HUES6 (cell line): ENCODE data around the gene STIMATE.

Source experiments
- H3K27ac ChIP-seq: 2 replicates; pipeline ENCODE4 v1.7.0; 2013; ENCODE audit warnings: low read depth, mild to moderate bottlenecking, low read length, inconsistent platforms
- H3K27me3 ChIP-seq: 2 replicates; pipeline ENCODE4 v1.6.1; 2013; ENCODE audit warnings: low read length; ENCODE audit not compliant: control insufficient read depth, insufficient read depth
- H3K36me3 ChIP-seq: 2 replicates; pipeline ENCODE4 v1.6.1; 2013; ENCODE audit warnings: low read length; ENCODE audit not compliant: control insufficient read depth, insufficient read depth
- H3K4me1 ChIP-seq: 2 replicates; pipeline ENCODE4 v1.6.1; 2013; ENCODE audit warnings: low read length; ENCODE audit not compliant: control insufficient read depth, insufficient read depth
- H3K4me3 ChIP-seq: 2 replicates; pipeline ENCODE4 v1.5.1; 2013; ENCODE audit warnings: low read depth, low read length
- H3K9ac ChIP-seq: one replicate; pipeline ENCODE4 v1.6.1; 2013; ENCODE audit warnings: mild to moderate bottlenecking, low read length
- H3K9me3 ChIP-seq: 2 replicates; pipeline ENCODE4 v1.6.1; 2013; ENCODE audit warnings: low read depth, low read length; ENCODE audit not compliant: control insufficient read depth, insufficient read depth

STIMATE gene

GRCh38 chr3:52819936-52820335 is 77.4 kb downstream of the STIMATE start:
- peaks cover 13% of the 10 kb centered on the region for H3K4me1 ChIP-seq
- no peak overlapping the region for H3K4me3 ChIP-seq
- H3K36me3 ChIP-seq, result no peaks in the 10 kb centered on the region
- H3K27ac ChIP-seq, result no peak overlapping the region
- no peaks in the 10 kb centered on the region for H3K9me3 ChIP-seq
- no peak overlapping the region for H3K9ac ChIP-seq
- H3K27me3 ChIP-seq, result no peaks in the 10 kb centered on the region

DNA sequence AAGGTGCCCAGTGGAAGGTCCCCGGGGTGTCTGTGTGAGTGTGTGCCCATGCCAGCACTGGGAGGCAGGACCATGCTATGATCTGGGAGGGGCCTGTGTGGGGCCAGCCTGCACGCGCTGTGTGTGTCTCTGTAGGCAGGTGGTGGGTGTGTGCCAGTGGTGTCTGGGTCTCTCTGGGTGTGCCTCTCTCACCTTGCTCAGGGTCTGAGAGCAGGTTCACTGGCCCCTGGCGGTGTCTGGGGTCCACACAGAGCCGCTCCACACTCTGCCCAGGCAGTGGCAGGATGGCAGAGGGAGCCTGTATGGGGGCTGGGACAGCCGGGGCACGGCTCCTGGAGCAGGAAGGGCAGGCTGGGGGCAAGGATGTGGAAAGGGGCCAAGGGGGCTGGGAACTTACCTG is 79.5 kb downstream of the STIMATE start:
- H3K27ac ChIP-seq, result no peak overlapping the region
- no peak overlapping the region for H3K4me3 ChIP-seq
- H3K36me3 ChIP-seq, result no peaks in the 10 kb centered on the region
- no peaks in the 10 kb centered on the region for H3K27me3 ChIP-seq
- H3K9me3 ChIP-seq, result no peaks in the 10 kb centered on the region
- H3K4me1 ChIP-seq, result peaks cover 13% of the 10 kb centered on the region
- no peak overlapping the region for H3K9ac ChIP-seq

GRCh38 chr3:52817221-52817620 is 80.1 kb downstream of the STIMATE start:
- H3K4me3 ChIP-seq, result no peak overlapping the region
- no peak overlapping the region for H3K9ac ChIP-seq
- peaks cover 13% of the 10 kb centered on the region for H3K4me1 ChIP-seq
- H3K36me3 ChIP-seq, result no peaks in the 10 kb centered on the region
- H3K27ac ChIP-seq, result no peak overlapping the region
- H3K9me3 ChIP-seq, result no peaks in the 10 kb centered on the region
- H3K27me3 ChIP-seq, result no peaks in the 10 kb centered on the region

DNA sequence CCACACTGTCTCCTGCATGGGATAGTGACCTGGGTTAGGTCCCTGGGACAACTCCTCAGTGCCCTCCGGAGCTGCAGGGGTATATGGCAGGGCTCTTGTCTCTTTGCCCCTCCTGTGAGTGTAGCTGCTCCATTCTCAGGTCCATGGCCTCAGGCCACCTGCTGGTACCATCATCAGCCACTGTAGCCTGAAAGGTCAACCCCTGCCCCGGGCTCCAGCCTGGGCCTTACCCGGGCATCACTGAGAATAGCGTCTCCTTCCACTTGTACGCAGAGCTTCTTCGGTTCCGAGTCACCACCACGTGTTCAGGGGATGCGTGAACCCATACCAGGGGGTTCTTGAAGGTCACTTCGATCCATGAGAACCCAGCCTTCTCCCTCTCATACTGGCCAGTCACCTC is 80.7 kb downstream of the STIMATE start:
- Histone ChIP-seq H3K9me3 (no peaks in the 10 kb centered on the region), H3K27me3 (no peaks in the 10 kb centered on the region), H3K27ac (no peak overlapping the region), H3K4me1 (peaks cover 13% of the 10 kb centered on the region), H3K9ac (no peak overlapping the region), H3K36me3 (no peaks in the 10 kb centered on the region), H3K4me3 (no peak overlapping the region)

DNA sequence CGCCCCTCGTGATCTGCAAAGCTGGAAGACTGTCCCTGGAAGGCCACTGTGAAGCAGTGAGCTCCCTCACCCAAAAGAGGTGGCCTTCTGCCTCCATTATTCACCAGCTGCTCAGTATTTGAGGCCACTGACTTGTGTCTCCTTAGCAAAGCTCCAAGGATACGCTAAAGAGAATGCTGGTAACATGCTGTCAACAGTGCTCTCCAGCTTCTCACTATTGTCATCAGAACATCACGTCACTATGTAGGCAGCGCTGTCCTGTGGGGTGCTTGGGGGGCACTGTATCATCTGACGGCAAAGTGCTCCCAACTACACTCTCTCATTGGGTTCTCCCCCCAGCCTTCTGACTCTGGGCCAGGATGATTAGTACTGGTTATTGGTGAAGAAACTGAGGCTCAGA is 81.1 kb downstream of the STIMATE start:
- Histone ChIP-seq H3K4me1 (peaks cover 13% of the 10 kb centered on the region), H3K9me3 (no peaks in the 10 kb centered on the region), H3K9ac (no peak overlapping the region), H3K36me3 (no peaks in the 10 kb centered on the region), H3K27ac (no peak overlapping the region), H3K4me3 (no peak overlapping the region), H3K27me3 (no peaks in the 10 kb centered on the region)

- Histone ChIP-seq H3K36me3 (no peaks in the 10 kb centered on the region), H3K27ac (no peak overlapping the region), H3K4me3 (no peak overlapping the region), H3K27me3 (no peaks in the 10 kb centered on the region), H3K9me3 (no peaks in the 10 kb centered on the region), H3K9ac (no peak overlapping the region), H3K4me1 (no peaks in the 10 kb centered on the region)
These were observed 83.5 kb downstream of the STIMATE start for GRCh38 chr3:52813810-52814209.

GRCh38 chr3:52811452-52812011 is 85.8 kb downstream of the STIMATE start:
- Histone ChIP-seq H3K9me3 (no peaks in the 10 kb centered on the region), H3K4me1 (no peaks in the 10 kb centered on the region), H3K9ac (no peak overlapping the region), H3K36me3 (no peaks in the 10 kb centered on the region), H3K27me3 (no peaks in the 10 kb centered on the region), H3K27ac (no peak overlapping the region), H3K4me3 (no peak overlapping the region)

DNA sequence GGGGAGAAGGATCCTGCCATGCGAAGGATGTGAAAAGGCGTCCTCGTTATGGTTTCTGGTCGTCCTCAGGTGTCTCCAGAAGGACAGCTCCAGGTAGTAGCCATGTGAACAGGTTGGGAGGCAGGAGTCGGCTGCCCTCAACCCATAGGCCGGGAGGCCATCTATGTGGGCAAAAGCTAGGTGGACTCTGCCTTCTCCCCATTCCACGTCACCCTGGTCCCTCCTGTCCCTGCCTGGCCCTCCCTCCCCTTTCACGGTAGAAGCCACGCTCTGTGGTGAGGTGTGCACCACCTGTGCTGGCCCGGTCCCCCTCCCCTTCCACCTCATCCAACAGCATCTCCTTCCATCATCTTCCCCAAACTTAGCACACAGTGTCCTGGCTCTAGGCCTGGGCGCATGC is 86.4 kb downstream of the STIMATE start:
- H3K27ac ChIP-seq, result no peak overlapping the region
- no peak overlapping the region for H3K4me3 ChIP-seq
- no peaks in the 10 kb centered on the region for H3K27me3 ChIP-seq
- no peak overlapping the region for H3K9ac ChIP-seq
- H3K4me1 ChIP-seq, result no peaks in the 10 kb centered on the region
- H3K36me3 ChIP-seq, result no peaks in the 10 kb centered on the region
- no peaks in the 10 kb centered on the region for H3K9me3 ChIP-seq

DNA sequence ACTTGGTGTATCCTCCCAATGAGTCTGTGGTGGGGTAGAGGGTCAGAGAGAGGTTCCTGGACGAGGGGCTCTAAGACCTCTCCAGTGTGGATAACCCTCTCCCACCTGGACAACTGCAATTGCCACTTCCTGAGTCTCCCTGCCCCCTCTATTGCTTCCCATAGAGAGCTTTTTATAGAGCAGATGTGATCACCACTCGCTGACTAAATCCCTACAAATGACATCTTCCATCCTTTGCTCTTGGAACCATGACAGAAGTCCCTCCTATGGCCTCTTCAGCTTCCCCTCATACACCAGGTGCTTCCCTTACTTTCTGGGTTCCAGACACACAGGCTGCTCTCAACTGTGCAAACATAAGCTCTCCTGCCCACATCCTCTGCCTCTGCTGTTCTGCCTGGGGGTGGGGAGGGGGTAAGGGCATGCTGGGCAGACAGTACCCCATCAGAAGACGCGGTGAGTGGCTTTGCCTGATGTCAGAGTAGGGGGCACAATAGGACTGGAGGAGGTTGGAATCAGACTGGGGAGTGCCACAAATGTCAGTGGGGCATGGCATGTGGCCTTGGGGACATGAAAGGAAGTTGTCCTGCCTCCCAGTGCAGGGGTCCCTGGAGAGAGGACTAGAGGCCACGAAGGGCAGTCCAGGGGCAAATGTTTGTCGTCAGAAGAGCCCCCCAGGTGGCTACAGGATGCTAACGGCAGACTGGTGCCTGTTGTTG is 87.5 kb downstream of the STIMATE start:
- Histone ChIP-seq H3K9me3 (no peaks in the 10 kb centered on the region), H3K27me3 (no peaks in the 10 kb centered on the region), H3K36me3 (no peaks in the 10 kb centered on the region), H3K27ac (no peak overlapping the region), H3K9ac (no peak overlapping the region), H3K4me3 (no peak overlapping the region), H3K4me1 (no peaks in the 10 kb centered on the region)

DNA sequence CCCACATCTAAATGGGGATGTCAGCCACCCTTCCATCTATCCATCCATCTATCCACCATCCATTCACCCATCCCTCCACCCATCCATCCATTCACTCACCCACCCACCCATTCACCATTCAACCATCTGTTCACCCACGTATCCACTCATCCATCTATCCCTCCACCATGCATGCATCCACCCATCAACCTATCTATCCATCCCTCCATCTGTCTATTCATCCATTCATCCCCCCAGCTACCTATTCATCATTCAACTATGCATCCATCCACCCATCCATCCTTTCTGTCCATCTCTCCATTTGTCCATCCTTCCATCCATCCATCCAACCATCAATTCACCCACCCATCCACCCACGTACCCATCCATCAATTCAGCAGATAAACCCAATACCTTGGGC is 88.2 kb downstream of the STIMATE start:
- no peaks in the 10 kb centered on the region for H3K27me3 ChIP-seq
- H3K27ac ChIP-seq, result no peak overlapping the region
- H3K4me1 ChIP-seq, result no peaks in the 10 kb centered on the region
- no peaks in the 10 kb centered on the region for H3K36me3 ChIP-seq
- H3K9ac ChIP-seq, result no peak overlapping the region
- H3K9me3 ChIP-seq, result no peaks in the 10 kb centered on the region
- H3K4me3 ChIP-seq, result no peak overlapping the region

DNA sequence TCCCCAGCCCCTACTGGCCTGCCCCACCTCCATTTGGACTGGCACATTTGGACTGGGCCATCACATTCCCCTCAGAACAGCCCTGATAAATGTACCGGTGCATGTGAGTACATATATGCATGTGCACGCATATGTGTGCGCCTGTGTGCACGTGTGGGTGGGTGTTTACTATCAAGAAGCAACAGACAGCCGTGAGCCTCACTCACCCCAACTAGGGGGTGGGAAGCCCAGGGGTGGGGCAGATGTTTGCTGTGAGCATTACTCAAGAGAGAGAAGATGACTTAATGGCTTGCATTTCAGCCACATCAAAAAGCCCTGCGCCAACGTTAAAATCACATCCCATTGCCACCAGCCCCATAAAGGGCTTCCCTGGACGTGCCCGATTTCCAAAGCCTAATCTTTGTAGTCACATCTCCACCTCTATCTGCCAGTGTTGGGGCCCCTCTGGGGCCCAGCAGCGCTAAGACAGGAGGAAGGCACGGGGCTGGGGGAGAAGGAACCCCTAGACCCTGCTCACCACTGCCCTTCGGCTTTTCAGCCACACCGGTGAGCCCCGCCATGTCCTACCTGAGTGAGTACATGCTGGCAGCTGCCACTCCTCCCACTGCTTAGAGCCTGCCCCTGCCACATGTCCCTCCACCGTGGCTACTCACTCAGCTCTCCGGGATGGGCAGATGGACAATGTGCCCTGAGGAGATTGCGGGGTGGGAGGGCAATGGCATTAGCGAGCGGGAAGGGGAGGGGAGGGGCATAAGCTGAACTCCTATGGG is 91.9 kb downstream of the STIMATE start:
- H3K27me3 ChIP-seq, result no peaks in the 10 kb centered on the region
- H3K27ac ChIP-seq, result no peak overlapping the region
- H3K4me1 ChIP-seq, result no peaks in the 10 kb centered on the region
- no peaks in the 10 kb centered on the region for H3K36me3 ChIP-seq
- H3K9me3 ChIP-seq, result no peaks in the 10 kb centered on the region
- no peak overlapping the region for H3K9ac ChIP-seq
- H3K4me3 ChIP-seq, result no peak overlapping the region
